H1 (cell line): ENCODE measurements around the gene MMP17. TPM values are rescaled to one million over a fixed set of nuclear protein-coding genes. Genes with fewer than 3 reads are reported as not detected.
A peak's percentile ranks its signal among the peaks of the same experiment; 100 is the strongest.

ENCODE experiments used
- CTCF ChIA-PET: fragments of 300-600 bp; sonication (Branson Sonifier 250); formaldehyde crosslinking; loops from one replicate; lab custom pipeline; 2021; ENCODE audit not compliant: partially characterized antibody; lab: Charles Lee
- POLR2A ChIA-PET: fragments of 300-600 bp; sonication (Branson Sonifier 250); formaldehyde crosslinking; loops from one replicate; lab custom pipeline; 2021; ENCODE audit warnings: inconsistent platforms; ENCODE audit not compliant: partially characterized antibody; lab: Charles Lee
- DNase-seq, 2 experiments: peaks; one replicate each; pipeline versions ENCODE4 v3.0.0 to v3.0.0-alpha.2; 2010 to 2022; ENCODE audit warnings: low spot score in 2 of 2, low read depth in 1 of 2, mixed read lengths in 1 of 2
- FAIRE-seq: peaks from 2 replicates; lab custom pipeline; 2011; peaks lifted over from hg19 to GRCh38; lab: Jason Lieb, UNC
- H2AFZ ChIP-seq: 2 replicates; pipeline ENCODE4 v1.8.1; 2012; ENCODE audit warnings: low read length, inconsistent platforms
- H2AK5ac ChIP-seq: 2 replicates; pipeline ENCODE4 v1.6.1; 2013; ENCODE audit warnings: low read depth, low read length
- H2BK120ac ChIP-seq: replicated peaks from 2 replicates; pipeline ENCODE3; 2013; ENCODE audit warnings: low read depth, low read length, inconsistent platforms
- H2BK12ac ChIP-seq: 2 replicates; pipeline ENCODE4 v1.6.1; 2013; ENCODE audit warnings: low read depth, low read length
- H2BK15ac ChIP-seq: 2 replicates; pipeline ENCODE4 v1.6.1; 2013; ENCODE audit warnings: low read length
- H2BK20ac ChIP-seq: 2 replicates; pipeline ENCODE4 v1.6.1; 2013; ENCODE audit warnings: low read length
- H2BK5ac ChIP-seq: 2 replicates; pipeline ENCODE4 v1.6.1; 2013; ENCODE audit warnings: low read depth, low read length
- H3K14ac ChIP-seq: 2 replicates; pipeline ENCODE4 v1.6.1; 2013; ENCODE audit warnings: inconsistent platforms; ENCODE audit not compliant: insufficient read length
- H3K18ac ChIP-seq: 2 replicates; pipeline ENCODE4 v1.6.1; 2013; ENCODE audit warnings: low read length; ENCODE audit errors: extremely low read depth
- H3K23ac ChIP-seq: 2 replicates; pipeline ENCODE4 v1.6.1; 2013; ENCODE audit warnings: inconsistent platforms; ENCODE audit not compliant: insufficient read length
- H3K23me2 ChIP-seq: 2 replicates; pipeline ENCODE4 v1.6.1; 2013; ENCODE audit warnings: low read depth, low read length
- H3K27ac ChIP-seq: 2 replicates; pipeline ENCODE4 v1.6.1; 2011; ENCODE audit warnings: low read depth, low read length, inconsistent platforms
- H3K27me3 ChIP-seq, 4 experiments: replicated peaks in 1 of 4; 1 replicate in 1 of 4; 2 replicates in 3 of 4; pipeline versions ENCODE4 v1.6.1 to v1.8.1; 2011 to 2013; ENCODE audit warnings: low read length in 3 of 4, mild to moderate bottlenecking in 3 of 4, inconsistent platforms in 2 of 4, mixed read lengths in 2 of 4, moderate library complexity in 1 of 4; ENCODE audit not compliant: control insufficient read depth in 3 of 4, insufficient read depth in 3 of 4; ENCODE audit errors: extremely low read depth in 1 of 4
- H3K36me3 ChIP-seq, 4 experiments: 2 replicates each; pipeline versions ENCODE4 v1.6.1 to v1.8.1; 2011 to 2013; ENCODE audit warnings: mild to moderate bottlenecking in 4 of 4, low read length in 3 of 4, moderate library complexity in 2 of 4, control low read depth in 1 of 4, inconsistent platforms in 1 of 4; ENCODE audit not compliant: insufficient read depth in 4 of 4, control insufficient read depth in 2 of 4
- H3K4ac ChIP-seq: replicated peaks from 2 replicates; pipeline ENCODE3; 2013; ENCODE audit warnings: low read length, low read depth, mixed read lengths, inconsistent platforms; ENCODE audit not compliant: insufficient read length
- H3K4me1 ChIP-seq, 4 experiments: replicated peaks in 1 of 4; 1 replicate in 1 of 4; 2 replicates in 3 of 4; pipeline versions ENCODE4 v1.6.1 to v1.8.1; 2011 to 2013; ENCODE audit warnings: low read length in 3 of 4, inconsistent platforms in 2 of 4, mixed read lengths in 1 of 4; ENCODE audit not compliant: insufficient read depth in 4 of 4, control insufficient read depth in 3 of 4
- H3K4me2 ChIP-seq, 2 experiments: 2 replicates each; pipeline versions ENCODE4 v1.6.1 to v1.8.1; 2011 to 2013; ENCODE audit warnings: low read depth in 2 of 2, low read length in 2 of 2, control low read depth in 1 of 2, inconsistent platforms in 1 of 2, mild to moderate bottlenecking in 1 of 2; ENCODE audit not compliant: insufficient read depth in 1 of 2
- H3K4me3 ChIP-seq, 4 experiments: fragments of 200-600, 300-600 bp in 1 of 4; sonication (generic), shearing (Covaris generic), sonication (Bioruptor Twin) in 1 of 4; 2 replicates each; pipeline versions ENCODE4 v1.5.1 to v1.8.1; 2011 to 2016; ENCODE audit warnings: low read length in 4 of 4, low read depth in 3 of 4, control low read depth in 2 of 4, inconsistent platforms in 2 of 4, mild to moderate bottlenecking in 2 of 4, mixed read lengths in 1 of 4, moderate library complexity in 1 of 4; ENCODE audit not compliant: insufficient read depth in 2 of 4; ENCODE audit errors: extremely low read depth in 1 of 4
- H3K56ac ChIP-seq: replicated peaks from 2 replicates; pipeline ENCODE3; 2013; ENCODE audit warnings: low read depth, mild to moderate bottlenecking, mixed read lengths, low read length, inconsistent platforms; ENCODE audit not compliant: insufficient read length
- H3K79me1 ChIP-seq: 2 replicates; pipeline ENCODE4 v1.6.1; 2013; ENCODE audit warnings: low read depth, low read length, control low read depth
- H3K79me2 ChIP-seq, 2 experiments: 2 replicates each; pipeline versions ENCODE4 v1.6.1 to v1.8.1; 2012 to 2013; ENCODE audit warnings: low read length in 2 of 2, mild to moderate bottlenecking in 2 of 2, inconsistent platforms in 1 of 2; ENCODE audit not compliant: insufficient read depth in 2 of 2, control insufficient read depth in 1 of 2
- H3K9ac ChIP-seq, 4 experiments: replicated peaks in 1 of 4; 1 replicate in 1 of 4; 2 replicates in 3 of 4; pipeline versions ENCODE4 v1.6.1 to v1.8.1; 2011 to 2013; ENCODE audit warnings: low read depth in 3 of 4, low read length in 3 of 4, control low read depth in 2 of 4, mild to moderate bottlenecking in 2 of 4, moderate library complexity in 2 of 4, inconsistent platforms in 1 of 4; ENCODE audit errors: extremely low read depth in 1 of 4
- H3K9me3 ChIP-seq, 2 experiments: 2 replicates each; pipeline versions ENCODE4 v1.6.1 to v1.8.1; 2012 to 2013; ENCODE audit warnings: mild to moderate bottlenecking in 2 of 2, moderate library complexity in 2 of 2, control low read depth in 1 of 2, inconsistent platforms in 1 of 2, low read depth in 1 of 2, low read length in 1 of 2, mixed read lengths in 1 of 2; ENCODE audit not compliant: insufficient read depth in 2 of 2
- H4K20me1 ChIP-seq, 2 experiments: replicated peaks in 1 of 2; 2 replicates each; pipeline versions ENCODE3 to v1.8.1; 2011 to 2013; ENCODE audit warnings: inconsistent platforms in 2 of 2, low read length in 2 of 2, mild to moderate bottlenecking in 1 of 2; ENCODE audit not compliant: insufficient read depth in 2 of 2, control insufficient read depth in 1 of 2
- H4K5ac ChIP-seq: 2 replicates; pipeline ENCODE4 v1.6.1; 2013; ENCODE audit warnings: low read length, low read depth, mixed read lengths, inconsistent platforms; ENCODE audit not compliant: insufficient read length
- H4K8ac ChIP-seq: 2 replicates; pipeline ENCODE4 v1.8.0; 2013; ENCODE audit warnings: mild to moderate bottlenecking, moderate library complexity, low read length, inconsistent platforms; ENCODE audit not compliant: insufficient read depth; ENCODE audit errors: extremely low read depth
- H4K91ac ChIP-seq: replicated peaks from 2 replicates; pipeline ENCODE3; 2013; ENCODE audit warnings: low read length, mixed read lengths, inconsistent platforms; ENCODE audit not compliant: insufficient read length
- ASH2L ChIP-seq: fragments of 200-600, 300-600 bp; sonication (generic); IDR thresholded peaks from one replicate; pipeline ENCODE4 v1.7.1; 2017; ENCODE audit warnings: low read length
- CHD1 ChIP-seq: IDR thresholded peaks from 2 replicates; pipeline ENCODE4 v1.6.1; 2012; ENCODE audit warnings: low read depth, low read length, improper control_type of control experiment
- RBBP5 ChIP-seq: IDR thresholded peaks from 2 replicates; pipeline ENCODE4 v1.7.1; 2012; ENCODE audit warnings: low read depth, mild to moderate bottlenecking, inconsistent platforms, low read length, moderate library complexity, borderline replicate concordance
- YY1 ChIP-seq: IDR thresholded peaks from 2 replicates; pipeline ENCODE4 v1.6.1; 2011; ENCODE audit warnings: low read depth, mild to moderate bottlenecking, low read length
- WGBS, 2 experiments: shearing (Covaris generic) in 1 of 2; methylation state at CpG; one replicate each; pipeline versions ENCODE4 v1.1.6 to v1.1.7; 2013 to 2015; ENCODE audit warnings: low lambda C conversion rate in 2 of 2, mixed read lengths in 2 of 2, inconsistent platforms in 1 of 2, low coverage in 1 of 2, missing lambda C conversion rate in 1 of 2; ENCODE audit not compliant: insufficient replicate concordance in 2 of 2, insufficient coverage in 1 of 2, insufficient read length in 1 of 2; ENCODE audit errors: extremely low coverage in 1 of 2, missing lambda C conversion rate in 1 of 2; 5-methylcytosine and 5-hydroxymethylcytosine counted together
- polyA plus RNA-seq, 7 experiments: library from polyadenylated mRNA; depleted of rRNA in 3 of 7; stranded (reverse) in 5 of 7; unstranded in 2 of 7; fragments of >200 nt in 5 of 7; fragments of 200-250 nt in 2 of 7; gene quantifications; 1 replicate in 5 of 7; 2 replicates in 1 of 7; 4 replicates in 1 of 7; pipeline versions ENCODE4 v1.2.1 to v1.2.3, GENCODE V29; 2011 to 2013; ENCODE audit warnings: missing spikeins in 2 of 7, mixed read lengths in 2 of 7
- total RNA-seq: library from RNA; stranded (reverse); fragmentation: NEBNext Ultra II Directional; extraction: Animal tissue kit (Norgen Biotek cat#: 25700); gene quantifications from 2 replicates; pipeline ENCODE4 v1.2.1, GENCODE V29; 2021

MMP17 gene
- total and polyA plus RNA-seq, 2 of the 8 experiments (the other 6 are each of a cell fraction or from before 2014, with no cell fraction given): 41.3 to 53.8 TPM

GRCh38 chr12:131825146-131825892 lies 2.9 kb upstream of the MMP17 start:
- TF ChIP-seq CHD1 (no peak), ASH2L (no peak), YY1 (no peak), RBBP5 (no peak)
- Histone ChIP-seq H3K9me3 (no peaks in the 10 kb centered on the region), H3K79me2 (peaks cover 0 to 10% of the 10 kb centered on the region in 2 experiments; a peak in 1 of 4 replicates), H3K23ac (no peak overlapping the region), H3K14ac (no peak overlapping the region), H3K27me3 (peaks cover 2 to 17% (median 13%) of the 10 kb centered on the region in 4 experiments; a peak in 6 of 7 replicates), H2AK5ac (no peak overlapping the region), H3K36me3 (no peaks in the 10 kb centered on the region), H2BK120ac (no peak overlapping the region), H2BK5ac (no peak overlapping the region), H3K4me3 (no peak overlapping the region), H3K4ac (no peak overlapping the region), H3K27ac (no peak overlapping the region), H4K8ac (no peak overlapping the region), H2AFZ (no peak overlapping the region), H3K4me1 (peaks cover 0 to 15% (median 8%) of the 10 kb centered on the region in 4 experiments; a peak in 6 of 7 replicates), H4K91ac (no peak overlapping the region), H2BK15ac (no peak overlapping the region), H2BK12ac (peak overlapping the region; percentile 63; the same call in 1 of the 2 replicates), H4K20me1 (peaks cover 2 to 6% of the 10 kb centered on the region in 2 experiments), H3K9ac (no peak overlapping the region), H4K5ac (no peak overlapping the region), H3K18ac (no peak overlapping the region; the same call in 1 of the 2 replicates), H3K23me2 (peaks cover 11% of the 10 kb centered on the region; the same call in 1 of the 2 replicates), H3K79me1 (no peaks in the 10 kb centered on the region), H2BK20ac (no peak overlapping the region), H3K56ac (no peak overlapping the region), H3K4me2 (no peak overlapping the region)
- ChIA-PET CTCF (interaction anchor here (0.6 to 1.6 kb wide), 5 partner anchors 8 to 1612 kb away, joined by 3 to 5 read pairs (median 4); no protein-coding TSS in a partner anchor), POLR2A (interaction anchor here (1.0 to 1.3 kb wide), 3 partner anchors 102 to 237 kb away, joined by 3 read pairs; no protein-coding TSS in a partner anchor)
- DNase-seq (no peak), FAIRE-seq (no peak)
- 83% methylated on average over 16 of the region's 18 CpGs; no CpG with 5 or more reads in 1 of the 2 experiments for WGBS, 2 experiments
